H1 (cell line): ENCODE data around the gene ICAM5. TPM values are rescaled to one million over a fixed set of nuclear protein-coding genes. Genes with fewer than 3 reads are reported as not detected.

Experiments used
- KDM4A ChIP-seq: IDR thresholded peaks from one replicate; pipeline ENCODE4 v1.7.1; 2012; ENCODE audit warnings: low read depth, mild to moderate bottlenecking, moderate library complexity, low read length, inconsistent platforms; ENCODE audit not compliant: severe bottlenecking
- MAFK ChIP-seq: IDR thresholded peaks from 2 replicates; pipeline ENCODE4 v1.6.1; 2012; ENCODE audit warnings: low read depth, mild to moderate bottlenecking, improper control_type of control experiment, low read length
- SAP30 ChIP-seq: fragments of 300-600 bp; sonication (generic); IDR thresholded peaks from 2 replicates; pipeline ENCODE4 v1.7.1; 2012; ENCODE audit warnings: low read length, moderate library complexity, mild to moderate bottlenecking, inconsistent platforms; ENCODE audit not compliant: insufficient read depth, insufficient replicate concordance
- polyA plus RNA-seq, 7 experiments: library from polyadenylated mRNA; depleted of rRNA in 3 of 7; stranded (reverse) in 5 of 7; unstranded in 2 of 7; fragments of >200 nt in 5 of 7; fragments of 200-250 nt in 2 of 7; gene quantifications; 1 replicate in 5 of 7; 2 replicates in 1 of 7; 4 replicates in 1 of 7; pipeline versions ENCODE4 v1.2.1 to v1.2.3, GENCODE V29; 2011 to 2013; ENCODE audit warnings: missing spikeins in 2 of 7, mixed read lengths in 2 of 7
- total RNA-seq: library from RNA; stranded (reverse); fragmentation: NEBNext Ultra II Directional; extraction: Animal tissue kit (Norgen Biotek cat#: 25700); gene quantifications from 2 replicates; pipeline ENCODE4 v1.2.1, GENCODE V29; 2021
- TF ChIP-seq, protein P1 (sequence below), 3 experiments: IDR thresholded peaks; 1 replicate in 2 of 3; 2 replicates in 1 of 3; pipeline versions ENCODE4 v1.5.1 to v1.6.1; 2011; ENCODE audit warnings: low read length in 3 of 3, mild to moderate bottlenecking in 3 of 3, inconsistent platforms in 2 of 3, low read depth in 1 of 3, moderate library complexity in 1 of 3; ENCODE audit not compliant: insufficient read depth in 1 of 3; ENCODE audit errors: control extremely low read depth in 1 of 3

Gene ICAM5
- total and polyA plus RNA-seq, 2 of the 8 experiments (the other 6 are each of a cell fraction or from before 2014, with no cell fraction given) = 3.9 to 4.8 TPM

DNA sequence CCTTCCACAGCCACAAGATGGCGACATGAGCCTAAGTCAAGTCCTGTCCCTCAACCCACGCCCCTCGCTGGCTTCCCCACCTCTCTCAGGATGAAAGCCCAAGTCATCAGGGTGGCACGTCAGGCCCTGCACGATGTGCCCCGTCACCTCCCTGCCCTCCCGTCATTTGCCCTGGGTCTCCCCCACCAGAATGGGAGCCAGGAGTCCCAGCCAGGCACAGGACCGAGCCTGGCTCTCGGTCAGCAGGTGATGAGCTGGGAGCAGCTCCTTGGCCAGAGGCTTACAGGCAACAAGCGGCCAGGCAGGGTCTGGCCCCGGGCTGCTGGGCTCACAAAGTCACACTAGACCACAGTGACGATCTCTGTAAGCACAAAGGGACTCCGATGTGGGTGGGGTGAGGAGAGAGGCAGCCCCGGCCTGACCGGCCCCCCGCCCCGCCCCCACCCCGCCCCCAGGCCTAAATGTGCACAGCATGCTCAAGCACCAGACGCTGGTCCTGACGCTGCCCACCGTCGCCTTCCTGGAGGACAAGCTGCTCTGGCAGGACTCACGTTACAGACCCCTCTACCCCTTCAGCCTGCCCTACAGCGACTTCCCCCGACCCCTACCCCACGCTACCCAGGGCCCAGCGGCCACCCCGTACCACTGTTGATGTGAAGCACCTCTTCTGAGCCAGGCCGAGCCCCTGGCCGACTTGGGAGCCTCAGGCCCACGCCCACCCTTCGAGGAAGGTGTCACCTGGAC, 30.4 kb upstream of the ICAM5 start (continued):
- no peak for TF ChIP-seq KDM4A
- TF ChIP-seq SAP30 = no peak
- TF ChIP-seq, protein P1, sequence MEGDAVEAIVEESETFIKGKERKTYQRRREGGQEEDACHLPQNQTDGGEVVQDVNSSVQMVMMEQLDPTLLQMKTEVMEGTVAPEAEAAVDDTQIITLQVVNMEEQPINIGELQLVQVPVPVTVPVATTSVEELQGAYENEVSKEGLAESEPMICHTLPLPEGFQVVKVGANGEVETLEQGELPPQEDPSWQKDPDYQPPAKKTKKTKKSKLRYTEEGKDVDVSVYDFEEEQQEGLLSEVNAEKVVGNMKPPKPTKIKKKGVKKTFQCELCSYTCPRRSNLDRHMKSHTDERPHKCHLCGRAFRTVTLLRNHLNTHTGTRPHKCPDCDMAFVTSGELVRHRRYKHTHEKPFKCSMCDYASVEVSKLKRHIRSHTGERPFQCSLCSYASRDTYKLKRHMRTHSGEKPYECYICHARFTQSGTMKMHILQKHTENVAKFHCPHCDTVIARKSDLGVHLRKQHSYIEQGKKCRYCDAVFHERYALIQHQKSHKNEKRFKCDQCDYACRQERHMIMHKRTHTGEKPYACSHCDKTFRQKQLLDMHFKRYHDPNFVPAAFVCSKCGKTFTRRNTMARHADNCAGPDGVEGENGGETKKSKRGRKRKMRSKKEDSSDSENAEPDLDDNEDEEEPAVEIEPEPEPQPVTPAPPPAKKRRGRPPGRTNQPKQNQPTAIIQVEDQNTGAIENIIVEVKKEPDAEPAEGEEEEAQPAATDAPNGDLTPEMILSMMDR (IDR thresholded peaks at IDR 0.05; ENCODE audit: control extremely low read depth in 1 of 3, insufficient read depth in 1 of 3, low read depth in 1 of 3, low read length in 3 of 3) = peak; percentile 76 to 86 (median 81)
- no peak for TF ChIP-seq MAFK
